GM12875 (cell line): ENCODE data around the gene MECR.

ENCODE experiments used
- H3K4me3 ChIP-seq: one replicate; pipeline ENCODE4 v1.5.1; 2011; ENCODE audit warnings: low read depth, low read length, control low read depth
- CTCF ChIP-seq: IDR thresholded peaks from 2 replicates; pipeline ENCODE4 v1.5.1; 2011; ENCODE audit warnings: low read depth, mild to moderate bottlenecking, control low read depth, inconsistent platforms, low read length, moderate library complexity, borderline replicate concordance; ENCODE audit not compliant: insufficient read depth

MECR gene

DNA sequence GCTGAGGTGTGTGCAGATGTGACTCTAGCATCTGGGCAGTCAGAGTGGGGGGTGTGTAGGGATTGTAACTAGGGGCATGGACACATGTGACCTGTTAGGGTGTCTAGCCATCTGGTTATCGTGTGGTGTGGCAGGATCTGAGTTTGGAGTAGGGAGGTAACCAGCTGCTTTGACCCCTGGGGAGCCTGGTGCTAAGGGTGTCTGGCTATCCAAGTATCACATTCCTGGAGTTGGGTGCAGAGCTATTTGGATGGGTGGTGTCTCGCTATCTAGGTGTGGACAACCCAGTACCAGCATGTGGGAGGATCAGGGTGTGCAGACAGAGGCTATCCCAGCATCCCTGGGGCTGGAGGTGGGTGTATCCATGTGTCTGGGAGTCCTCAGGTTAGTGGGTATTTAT is 10.3 kb upstream of the MECR start:
- H3K4me3 ChIP-seq = no peak overlapping the region
- TF ChIP-seq CTCF = no peak

DNA sequence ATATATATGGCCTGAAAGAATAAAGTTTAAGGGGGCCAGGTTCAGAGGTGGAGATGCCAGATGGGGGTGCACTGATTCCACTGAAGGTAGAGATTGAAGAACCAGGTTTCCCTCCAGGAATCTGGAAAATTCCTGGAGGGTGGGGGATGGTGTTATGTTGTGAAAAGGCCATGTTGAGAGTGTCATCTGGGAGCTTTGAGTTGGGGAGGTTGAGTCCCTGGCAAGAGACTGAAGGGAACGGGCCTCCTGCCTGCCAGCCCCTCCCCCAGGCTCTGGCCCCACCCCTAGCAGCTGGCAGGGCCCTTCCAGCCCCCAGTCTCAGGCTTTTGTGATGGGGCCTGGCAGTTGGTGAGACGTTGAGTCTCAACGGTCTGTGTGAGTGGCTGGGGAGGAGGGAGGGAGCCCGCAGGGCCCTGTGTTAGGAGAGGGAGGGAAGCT is 9.7 kb upstream of the MECR start:
- no peak overlapping the region for H3K4me3 ChIP-seq
- TF ChIP-seq CTCF = no peak

- no peak overlapping the region for H3K4me3 ChIP-seq
Observed at GRCh38 chr1:29239142-29239541, 8.4 kb upstream of the MECR start.

GRCh38 chr1:29238620-29239002 is 7.9 kb upstream of the MECR start:
- no peak overlapping the region for H3K4me3 ChIP-seq
- TF ChIP-seq CTCF = no peak

More at GRCh38 chr1:29239142-29239541, 8.4 kb upstream of the MECR start:
- TF ChIP-seq CTCF = no peak

- no peak for TF ChIP-seq CTCF
- no peak overlapping the region for H3K4me3 ChIP-seq
Observed at GRCh38 chr1:29237852-29238619, 7.3 kb upstream of the MECR start.

DNA sequence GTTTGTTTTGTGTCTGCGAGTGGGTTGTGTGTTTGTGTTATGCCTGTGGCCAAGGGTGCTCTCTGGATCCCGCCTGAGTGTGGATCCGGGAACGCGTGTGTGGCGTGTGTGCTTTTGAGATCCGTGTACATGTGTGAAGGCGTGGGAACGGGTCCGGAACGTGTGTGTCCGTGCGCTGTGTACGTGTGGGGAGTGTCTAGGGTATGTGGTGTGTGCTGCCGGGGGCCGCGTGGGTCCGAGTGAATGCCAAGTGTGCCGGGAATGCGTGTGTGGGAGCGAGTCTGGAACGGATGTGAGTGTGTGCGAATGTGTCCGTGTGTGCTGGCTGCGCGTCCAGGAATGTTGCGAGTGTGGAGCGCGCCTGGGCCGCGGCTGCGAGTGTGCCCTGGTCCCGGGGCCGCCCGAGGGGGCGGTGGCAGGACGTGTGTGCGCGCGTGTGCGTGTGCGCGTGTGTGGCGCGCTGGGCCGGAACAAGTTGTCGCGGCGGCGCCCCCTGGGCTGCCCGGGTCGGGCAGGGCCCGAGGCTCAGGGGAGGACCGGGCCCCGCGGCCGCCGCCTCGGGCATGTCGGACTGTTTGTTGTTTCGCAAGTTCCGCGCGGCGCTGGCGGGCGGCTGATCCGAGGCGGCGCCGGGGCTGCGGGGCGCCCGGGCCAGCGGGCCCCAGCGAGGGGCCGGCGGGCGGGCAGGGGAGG is 6.5 kb upstream of the MECR start:
- no peak overlapping the region for H3K4me3 ChIP-seq
- no peak for TF ChIP-seq CTCF

DNA sequence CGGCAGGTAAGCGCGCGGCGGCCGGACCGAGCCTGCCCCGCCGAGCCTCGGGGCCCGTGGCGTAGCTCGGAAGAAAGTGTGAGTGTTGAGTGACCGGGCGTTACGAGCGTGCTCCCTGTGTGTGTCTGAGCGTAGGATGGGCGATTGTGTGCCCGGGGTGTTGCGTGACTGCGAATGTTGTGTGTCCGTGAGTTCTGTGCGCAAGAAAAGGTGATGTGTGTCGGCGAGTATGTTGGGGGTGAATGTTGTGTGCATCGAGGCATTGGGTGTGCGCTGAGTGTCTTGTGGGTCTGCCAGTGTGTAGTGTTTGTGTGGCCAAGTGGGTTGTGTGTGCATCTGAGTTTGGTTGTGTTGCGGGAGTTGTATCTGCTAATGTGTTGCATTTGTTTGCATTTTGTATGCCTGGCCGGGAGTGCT is 6.0 kb upstream of the MECR start:
- no peak for TF ChIP-seq CTCF
- peak overlapping the region; percentile 2 for H3K4me3 ChIP-seq
